Hematopoietic multipotent progenitor cell treated with erythropoietin and hydrocortisone succinate and interleukin-3 and kit ligand, for 17 days (in vitro differentiated cells): ENCODE measurements around the gene HMHB1.
A peak's percentile ranks its signal among the peaks of the same experiment; 100 is the strongest.
"Not testable (repeated sequence)": the region's sequence is repeated elsewhere in the genome, so short reads cannot be mapped to it uniquely, and the experiment has no call there.

Experiments
- DNase-seq: peaks from one replicate; pipeline ENCODE4 v3.0.0-alpha.2; 2015; ENCODE audit warnings: low spot score

Gene HMHB1

DNA sequence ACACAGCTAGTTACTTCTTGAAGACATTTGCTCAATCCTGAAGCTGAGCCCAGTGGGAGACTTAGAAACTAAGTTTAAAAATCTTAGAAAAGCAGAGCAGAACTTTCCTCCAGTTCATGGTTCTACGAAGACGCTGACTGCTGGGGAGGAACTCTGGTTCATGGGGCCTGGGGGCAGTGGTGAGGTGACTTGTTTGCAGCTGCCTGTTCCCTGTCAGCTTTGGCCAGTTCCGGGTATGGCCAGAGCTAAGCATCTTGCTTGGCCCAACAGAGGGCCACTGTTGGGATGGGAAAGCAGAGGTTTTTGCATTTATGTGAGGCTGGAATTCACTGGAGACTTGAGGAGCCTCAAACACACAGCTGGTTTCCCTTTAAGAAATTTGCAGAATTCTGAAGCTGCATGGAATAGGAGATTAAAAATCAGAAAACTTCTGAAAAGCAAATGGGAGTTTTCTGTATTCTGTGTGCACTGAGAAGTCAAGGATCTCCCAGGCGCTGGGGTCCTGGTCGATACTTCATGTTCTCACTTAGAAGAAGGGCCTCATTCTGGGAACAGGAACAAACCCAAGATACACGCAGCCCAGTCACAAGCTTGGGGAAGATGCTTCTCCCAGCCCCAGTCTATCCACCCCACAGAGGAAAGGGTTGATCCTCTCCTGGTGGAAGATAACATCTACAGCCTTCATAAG is 10.6 kb upstream of the HMHB1 start:
- DNase-seq = no peak

DNA sequence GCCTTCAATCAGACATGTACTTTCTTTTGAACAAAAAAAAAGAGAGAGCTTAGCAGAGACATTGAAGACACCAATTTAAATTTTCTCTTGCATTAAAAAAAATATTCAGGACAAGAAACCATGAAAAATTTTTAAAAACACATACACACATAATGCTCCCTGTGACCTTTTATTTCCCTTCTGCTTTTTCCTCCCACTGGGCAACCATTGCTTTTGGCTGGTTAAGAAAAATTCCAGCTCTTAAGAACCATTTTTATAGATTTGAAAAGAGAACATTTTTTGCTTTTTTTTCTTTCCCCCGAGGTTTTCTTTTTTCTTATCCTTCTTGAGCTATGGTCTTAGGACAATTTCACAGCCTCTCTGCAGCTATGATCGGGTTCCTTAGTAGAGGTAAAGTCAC is 6.1 kb upstream of the HMHB1 start:
- DNase-seq = no peak

DNA sequence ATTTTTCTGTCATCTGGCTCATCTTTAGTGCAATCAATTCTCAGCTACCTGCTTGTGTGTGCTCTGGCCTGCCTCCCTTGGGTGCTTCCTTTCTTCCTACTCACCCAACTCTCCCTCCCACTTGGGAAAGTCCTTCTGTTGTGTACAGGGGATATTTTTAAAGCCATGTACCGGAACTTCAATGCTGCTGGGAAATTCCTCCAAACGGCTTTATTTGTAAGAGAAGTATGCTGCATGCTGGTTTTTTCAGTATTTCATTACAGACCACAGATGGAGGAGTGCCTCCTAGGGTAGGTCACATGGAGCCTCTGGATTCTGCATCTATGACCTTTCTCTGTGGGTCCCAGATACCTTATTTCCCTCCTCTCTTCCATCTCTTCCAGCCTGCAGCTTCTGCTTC is 5.4 kb upstream of the HMHB1 start:
- DNase-seq = no peak

DNA sequence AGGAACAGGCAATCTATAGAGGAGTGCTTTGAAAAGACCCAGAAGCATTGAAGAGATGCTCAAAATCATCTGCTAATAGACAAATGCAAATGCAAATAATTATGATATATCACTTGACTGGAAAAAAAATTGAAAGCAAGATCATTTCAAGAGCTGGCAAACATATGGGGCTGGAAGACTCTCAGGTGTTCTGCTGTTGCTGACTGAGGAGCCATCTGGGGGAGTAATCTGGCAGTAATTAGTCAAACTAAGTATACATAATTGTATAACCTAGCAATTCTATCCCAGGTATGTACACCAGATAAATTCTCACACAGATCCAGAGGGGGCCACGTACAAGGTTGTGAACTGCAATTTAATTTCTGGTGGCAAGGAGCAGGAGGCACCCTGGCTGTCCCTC is 4.6 kb upstream of the HMHB1 start:
- DNase-seq = no peak

DNA sequence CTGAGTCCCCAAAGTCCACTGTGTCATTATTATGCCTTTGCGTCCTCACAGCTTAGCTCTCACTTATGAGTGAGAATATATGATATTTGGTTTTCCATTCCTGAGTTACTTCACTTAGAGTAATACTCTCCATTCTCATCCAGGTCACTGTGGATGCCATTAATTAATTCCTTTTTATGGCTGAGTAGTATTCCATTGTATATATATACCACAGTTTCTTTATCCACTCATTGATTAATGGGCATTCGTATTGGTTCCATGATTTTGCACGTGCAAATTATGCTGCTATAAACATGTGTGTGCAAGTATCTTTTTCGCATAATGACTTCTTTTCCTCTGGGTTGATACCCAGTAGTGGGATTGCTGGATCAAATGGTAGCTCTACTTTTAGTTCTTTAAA is 4.4 kb downstream of the HMHB1 start:
- not testable (repeated sequence) for DNase-seq

DNA sequence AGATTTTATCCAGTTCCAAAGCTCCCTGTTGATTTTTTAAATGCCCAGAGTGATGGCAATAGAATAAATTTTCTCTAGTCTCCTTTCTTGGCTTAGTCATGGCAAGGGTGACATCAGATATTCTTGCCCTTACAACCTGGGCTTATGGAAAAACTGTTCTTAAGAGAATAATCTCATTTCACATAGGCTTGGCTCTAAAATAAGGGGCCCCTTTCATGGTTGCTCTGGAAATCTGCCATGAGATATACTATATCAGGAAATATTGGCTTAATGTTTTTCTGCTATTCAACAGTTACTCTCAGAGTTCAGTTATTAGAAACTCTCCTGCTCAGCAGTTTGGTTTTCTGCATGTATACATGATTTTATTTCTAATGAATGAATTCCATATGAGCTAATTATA is 7.8 kb downstream of the HMHB1 start:
- DNase-seq = no peak

DNA sequence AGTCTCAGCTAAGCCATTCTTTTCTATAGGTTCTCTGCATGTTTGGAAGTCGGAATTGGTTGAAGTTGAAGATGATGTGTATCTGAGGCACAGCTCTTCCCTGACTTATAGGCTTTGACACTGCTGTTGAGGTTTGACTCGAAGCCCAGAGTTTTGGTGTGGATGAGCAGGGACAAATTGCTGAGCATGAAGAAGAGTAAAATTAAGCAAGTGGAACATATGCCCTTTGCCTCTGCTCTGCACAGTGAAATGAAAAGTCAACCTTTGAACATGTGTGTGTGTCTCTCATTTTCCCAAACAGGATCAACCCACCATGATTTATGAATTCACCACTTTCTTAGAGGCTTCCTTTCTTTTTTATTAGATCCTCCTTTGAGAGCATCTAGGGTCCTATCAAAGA is 8.5 kb downstream of the HMHB1 start:
- DNase-seq = no peak

DNA sequence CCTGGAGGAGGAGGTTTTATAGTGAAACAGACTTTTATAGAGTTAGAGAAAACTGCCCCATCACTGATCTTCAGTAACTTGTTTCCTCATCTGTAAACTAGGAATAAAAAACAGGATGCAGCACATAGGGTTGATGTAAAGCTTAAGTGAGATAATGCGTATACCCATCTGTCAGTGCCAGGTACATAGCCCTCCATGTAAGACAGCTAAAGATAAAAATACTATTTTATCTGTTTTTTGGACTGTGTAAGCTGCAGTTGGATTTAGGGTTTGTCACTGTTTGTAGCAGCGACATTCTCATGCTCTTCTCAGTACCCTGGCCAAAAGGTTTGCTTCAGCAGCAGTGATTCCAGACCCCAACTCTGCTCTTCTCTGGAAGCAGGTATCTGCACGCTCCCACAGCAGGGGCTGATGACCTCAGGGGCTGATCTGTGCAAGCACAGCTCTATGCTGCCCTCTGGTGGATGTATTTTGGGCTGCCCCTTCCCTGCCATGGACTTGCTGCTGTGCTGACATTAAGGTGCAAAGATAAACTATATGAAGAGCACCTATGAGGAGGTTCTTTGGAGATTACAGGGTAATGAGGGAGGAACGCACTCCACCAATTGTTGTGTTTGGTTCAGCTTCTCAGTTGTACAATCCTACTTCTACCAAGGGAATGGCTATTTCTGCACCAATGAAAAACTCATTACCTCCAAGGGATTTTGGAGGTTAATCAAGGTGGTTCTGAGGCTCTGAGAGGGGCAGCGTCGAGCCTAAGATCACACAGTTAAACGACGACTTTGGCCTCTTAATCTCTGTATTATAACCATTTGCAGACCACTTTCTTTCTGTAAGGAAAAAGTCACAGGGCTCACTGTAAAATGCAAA is 13.1 kb downstream of the HMHB1 start:
- DNase-seq = peak; percentile 67

DNA sequence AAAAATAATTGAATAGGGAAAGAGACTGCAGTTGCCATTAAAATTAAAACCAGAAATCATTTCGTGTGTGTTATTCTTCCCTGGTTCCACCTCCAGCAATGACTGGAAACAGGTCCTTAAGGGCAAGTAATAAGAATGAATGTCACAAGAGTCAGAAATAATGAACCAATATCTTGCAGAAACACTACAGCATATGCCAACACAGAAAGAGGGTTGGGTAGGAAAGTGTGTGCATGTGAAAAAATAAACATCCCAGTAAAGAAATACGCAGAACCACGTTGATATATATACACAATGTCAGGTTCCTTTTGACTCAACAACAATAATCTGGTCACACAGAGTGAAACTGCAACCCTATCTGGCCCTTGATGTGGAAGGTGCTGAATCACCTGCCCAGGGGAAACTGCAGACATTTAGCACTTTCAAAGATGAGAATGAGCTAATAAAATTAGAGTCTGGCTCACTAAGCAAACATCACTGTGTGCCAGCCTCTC is 15.0 kb downstream of the HMHB1 start:
- DNase-seq = no peak

DNA sequence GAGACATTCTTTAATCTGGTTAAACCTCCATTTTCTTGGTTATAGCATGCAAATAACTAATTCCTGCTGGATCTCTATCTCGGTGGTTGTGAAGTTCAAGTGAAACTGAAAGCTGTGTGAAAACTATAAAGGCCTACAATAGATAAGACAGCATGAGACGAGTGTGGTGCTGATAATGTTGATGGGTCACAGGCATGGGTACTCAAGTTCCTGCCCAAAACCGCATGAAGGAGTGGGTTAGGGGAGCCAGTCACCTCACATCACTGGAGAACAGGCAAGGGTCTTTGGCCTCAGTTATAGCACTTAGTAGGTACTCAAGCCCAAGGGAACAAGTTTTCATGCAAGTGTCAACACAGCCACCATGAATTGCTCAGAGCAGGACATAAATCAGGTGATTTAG is 16.7 kb downstream of the HMHB1 start:
- no peak for DNase-seq

DNA sequence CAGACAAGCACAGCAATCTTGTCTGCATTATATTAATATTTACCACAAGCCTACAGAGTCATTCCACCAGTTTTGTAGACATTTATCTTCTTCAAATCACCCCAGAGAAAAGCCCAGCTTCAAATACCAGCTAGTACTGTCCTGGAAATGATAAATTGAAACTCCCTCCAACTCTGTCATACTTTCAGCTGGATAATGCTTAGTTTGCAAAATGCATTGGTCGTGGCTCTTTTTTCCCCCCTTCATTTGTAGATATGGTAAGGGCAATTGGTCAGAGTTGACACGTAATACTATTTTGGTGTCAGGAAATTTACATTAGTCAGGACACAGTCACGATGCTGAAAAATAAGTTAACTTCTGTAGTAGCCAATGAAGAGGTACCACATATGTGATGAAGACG is 21.2 kb downstream of the HMHB1 start:
- no peak for DNase-seq

DNA sequence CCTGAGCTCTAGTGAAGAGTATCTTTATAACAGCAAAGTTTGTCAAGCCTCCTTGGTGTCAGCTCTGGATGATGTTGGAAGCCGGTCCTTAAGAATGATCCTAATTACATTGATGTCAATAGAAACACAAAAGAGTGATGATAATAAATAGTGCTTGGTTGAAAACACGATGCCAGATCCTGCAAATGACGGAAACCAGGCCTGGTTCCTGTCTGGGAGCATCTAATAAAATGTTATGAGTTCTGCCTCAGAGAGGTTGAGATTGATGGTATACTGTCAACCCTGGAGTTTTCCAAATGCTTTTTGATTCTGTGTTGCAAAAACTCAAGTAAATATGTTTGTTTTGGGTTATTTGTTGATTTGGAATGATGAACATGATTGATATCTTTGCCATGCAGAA is 23.3 kb downstream of the HMHB1 start:
- no peak for DNase-seq

DNA sequence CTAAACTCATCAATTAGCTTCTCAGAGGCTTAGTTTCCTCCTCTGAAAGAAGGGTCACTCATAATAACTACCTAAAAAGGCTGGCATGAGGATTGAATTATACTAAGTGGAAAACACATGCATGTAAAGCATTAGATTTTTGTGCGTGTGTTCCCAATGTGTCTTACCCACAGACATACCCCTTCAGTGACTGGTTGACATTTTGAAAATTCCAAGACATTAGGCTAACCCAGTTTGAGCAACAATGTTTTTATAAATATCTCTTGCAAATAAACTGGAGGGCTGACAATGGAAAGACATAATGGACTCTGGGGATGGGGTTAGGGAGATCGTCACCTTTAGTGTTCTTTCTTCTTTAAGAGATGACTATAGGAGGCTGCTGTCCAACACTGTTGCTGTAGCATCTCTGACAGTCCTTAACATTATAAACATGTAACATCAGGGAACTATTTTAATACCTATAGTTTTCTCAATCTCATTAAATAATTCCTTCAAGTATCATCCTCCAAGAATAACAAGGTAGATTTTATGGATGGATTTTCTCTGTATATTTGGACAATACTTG is 24.3 kb downstream of the HMHB1 start:
- no peak for DNase-seq

DNA sequence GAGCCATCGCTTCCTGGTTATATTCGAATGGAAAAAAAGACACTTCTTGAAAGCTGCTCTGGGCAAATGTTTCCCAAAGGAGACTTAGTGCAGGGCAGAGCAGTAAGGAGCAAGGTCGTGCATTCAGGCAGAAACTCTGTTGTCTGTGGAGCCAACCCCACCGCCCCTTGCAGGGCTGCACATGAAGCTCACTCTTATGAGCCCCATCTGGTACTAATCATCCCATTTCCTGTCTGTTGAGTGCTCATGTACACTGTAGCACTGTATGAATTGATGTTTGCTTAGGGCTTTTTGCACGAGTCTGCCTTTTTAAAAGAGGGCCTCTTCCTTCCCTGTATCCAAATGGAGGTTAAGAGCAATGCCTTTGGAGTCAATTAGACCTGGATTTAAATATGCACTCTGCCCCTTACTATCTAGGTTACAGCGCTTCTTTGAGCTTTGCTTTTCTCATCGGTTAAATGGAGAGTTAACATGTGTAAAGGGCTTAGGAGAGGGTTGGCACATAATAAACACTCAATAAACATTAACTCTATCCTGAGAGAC is 25.4 kb downstream of the HMHB1 start:
- DNase-seq = no peak

DNA sequence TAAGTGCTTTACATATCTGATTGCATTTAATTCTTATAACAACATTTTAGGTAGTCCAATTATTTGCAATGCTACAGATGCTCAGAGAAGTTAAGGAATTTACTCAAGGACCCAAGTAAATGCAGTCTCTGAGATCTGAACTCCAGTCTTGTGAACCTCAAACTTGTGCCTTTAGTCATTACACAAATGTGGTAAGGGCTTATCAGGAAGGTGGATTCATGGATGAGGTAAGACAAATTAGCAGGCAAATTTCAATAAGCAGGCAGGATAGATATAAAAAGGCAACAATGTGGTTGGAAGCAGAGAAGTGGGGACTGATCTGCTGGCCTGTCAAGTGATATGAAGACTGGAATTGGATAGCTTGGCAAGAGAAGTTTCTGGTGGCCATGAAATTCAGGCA is 29.5 kb downstream of the HMHB1 start:
- DNase-seq = no peak

DNA sequence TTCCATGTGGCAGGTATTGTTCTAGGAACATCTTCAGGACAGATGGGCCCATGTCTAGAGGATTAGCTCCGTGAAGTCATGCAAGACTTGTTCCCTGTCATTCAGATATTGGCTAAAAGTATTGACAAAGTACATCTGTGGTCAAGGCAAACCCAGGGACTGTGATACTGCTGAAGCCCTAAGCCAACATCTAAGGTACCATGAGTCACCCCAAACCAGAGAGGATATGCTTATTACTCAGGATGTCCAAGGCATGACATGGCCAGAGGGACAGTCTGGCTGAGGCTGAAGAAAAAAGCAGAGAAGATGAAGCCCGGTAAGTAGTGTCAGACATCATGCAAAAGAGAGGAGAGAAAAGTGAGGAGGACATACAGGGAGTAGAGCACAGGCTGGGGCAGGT is 31.0 kb downstream of the HMHB1 start:
- DNase-seq = no peak

DNA sequence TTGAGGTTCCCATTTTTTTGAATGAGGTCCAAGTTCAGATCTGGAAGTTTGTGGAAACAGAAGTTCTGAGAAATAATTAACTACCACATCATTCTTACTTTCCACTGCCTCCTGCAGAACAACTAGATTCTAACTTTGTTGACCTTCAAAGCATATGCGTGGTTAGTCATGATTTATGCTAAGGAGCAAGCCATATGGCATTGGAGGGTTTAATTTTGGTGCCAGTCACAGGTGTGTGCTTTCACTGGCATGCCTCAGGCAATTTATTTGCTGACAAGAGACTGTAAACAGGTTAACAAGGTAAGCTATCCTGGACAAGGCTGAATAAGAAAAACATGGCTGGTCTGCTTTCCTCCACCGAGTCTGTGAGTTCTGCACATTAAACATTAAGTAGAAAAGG is 31.5 kb downstream of the HMHB1 start:
- no peak for DNase-seq

DNA sequence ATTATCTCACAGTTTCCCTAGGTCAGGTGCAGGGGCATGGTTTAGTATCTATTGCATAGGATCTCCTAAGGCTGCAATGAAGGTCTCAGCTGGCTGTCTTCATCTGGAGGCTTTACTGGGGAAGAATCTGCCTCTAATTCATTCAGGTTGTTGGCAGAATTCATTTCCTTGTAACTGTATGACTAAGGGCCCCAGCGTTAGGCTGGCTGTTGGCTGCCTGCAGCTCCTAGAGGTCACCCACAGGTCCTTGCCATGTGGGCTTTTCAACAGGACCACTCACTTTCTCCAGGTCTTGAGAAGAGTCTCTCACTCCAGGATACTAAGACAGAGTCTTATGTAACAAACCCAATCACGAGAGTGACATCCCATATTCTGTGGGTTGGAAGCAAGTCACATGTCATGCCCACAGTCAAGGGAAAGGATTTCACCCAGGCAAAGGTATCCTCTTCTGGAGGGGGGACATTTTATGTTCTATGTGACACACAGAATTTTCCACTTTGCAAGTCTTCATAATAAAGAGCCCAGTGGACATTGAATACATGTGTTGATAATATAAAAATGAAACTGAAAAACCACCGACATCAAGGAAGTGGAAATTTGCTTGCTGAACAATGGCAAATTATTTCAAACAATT is 38.2 kb downstream of the HMHB1 start:
- no peak for DNase-seq

DNA sequence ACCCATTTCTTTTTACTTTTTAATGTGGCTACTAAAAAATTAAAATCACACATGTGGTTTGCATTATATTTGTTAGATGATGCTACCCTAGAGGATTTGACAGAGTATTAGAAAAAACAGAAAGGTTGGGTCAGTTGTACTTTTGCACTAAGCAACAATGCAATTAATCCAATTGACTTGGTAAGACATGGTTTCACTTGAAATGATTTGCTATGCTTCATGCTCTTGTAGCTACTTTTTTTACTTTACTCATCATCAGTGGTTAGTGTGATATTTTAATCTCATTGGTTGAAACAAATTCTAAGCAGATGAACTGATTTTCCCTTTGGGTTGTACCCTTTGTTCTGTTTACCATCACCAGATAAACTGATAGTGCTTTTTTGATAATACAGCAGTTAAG is 39.4 kb downstream of the HMHB1 start:
- no peak for DNase-seq

DNA sequence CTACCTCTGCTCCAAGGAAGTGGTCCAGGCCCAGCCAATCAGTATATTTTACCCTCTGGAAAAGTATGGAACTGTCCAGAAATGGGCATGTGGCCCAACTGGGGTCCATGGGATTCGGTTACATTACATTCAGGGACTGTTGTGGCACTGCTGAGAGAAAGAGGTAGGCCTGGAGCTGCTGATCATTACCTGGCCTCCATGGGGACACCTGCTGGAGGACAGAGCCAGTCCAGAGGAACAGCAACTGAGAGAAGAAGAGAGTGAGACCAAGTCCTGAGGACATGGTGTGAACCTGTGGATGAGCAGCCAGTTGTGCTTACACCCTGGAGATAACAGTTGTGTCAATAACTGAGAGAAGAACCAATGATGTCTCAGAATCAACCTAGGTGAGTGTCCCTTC is 48.2 kb downstream of the HMHB1 start:
- no peak for DNase-seq

DNA sequence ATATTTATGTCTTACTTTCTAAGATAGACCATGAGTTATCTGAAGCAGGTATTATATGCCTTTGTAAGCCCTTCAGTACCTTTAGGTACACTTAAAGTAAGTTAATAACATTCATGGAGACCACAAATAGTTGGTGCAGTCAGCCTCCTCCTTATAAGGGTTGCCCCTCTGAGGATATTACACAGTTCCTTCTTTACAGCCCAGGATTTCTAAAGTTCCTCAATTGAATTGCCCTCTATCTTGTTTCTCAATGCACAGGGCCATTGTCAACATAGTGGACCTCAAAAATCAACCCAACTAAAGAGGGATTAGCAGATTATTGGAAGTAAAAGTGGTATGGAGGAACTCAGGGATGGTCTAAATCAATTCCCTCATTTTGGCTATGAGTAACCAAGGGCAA is 50.3 kb downstream of the HMHB1 start:
- no peak for DNase-seq

DNA sequence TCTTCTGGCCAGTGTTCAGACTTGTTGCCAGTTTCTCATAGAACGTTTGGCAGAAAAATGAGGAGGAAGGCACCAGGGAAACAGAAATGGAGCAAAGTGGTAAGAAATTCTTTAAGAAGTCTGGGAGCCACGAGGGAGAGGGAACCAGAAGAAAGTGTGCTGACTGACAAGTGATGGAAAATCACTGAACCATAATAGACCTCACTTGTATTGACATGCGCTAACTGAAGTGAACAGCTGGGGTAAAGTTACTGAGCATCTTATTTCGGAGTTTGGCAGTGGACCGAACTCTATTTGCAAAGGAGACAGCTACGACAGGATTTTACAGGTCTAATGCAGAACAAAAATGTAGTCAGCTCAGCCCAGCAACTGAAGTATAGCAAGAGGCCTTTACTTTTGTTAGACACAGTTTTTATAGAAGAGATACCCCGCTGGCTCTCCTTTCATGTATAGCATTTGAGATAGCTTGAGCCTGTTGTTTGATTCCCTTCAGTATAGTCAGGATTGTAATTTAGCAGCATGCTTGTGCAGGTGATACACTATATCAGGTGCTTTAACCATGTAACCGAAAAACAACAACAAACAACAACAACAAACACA is 53.6 kb downstream of the HMHB1 start:
- no peak for DNase-seq
